Fibroblast of lung (primary cell): Measurements from ENCODE around the gene GNAZ.

ENCODE experiments used
- CTCF ChIP-seq, 2 donors: IDR thresholded peaks in 1 of 2; conservative IDR thresholded peaks in 1 of 2; 1 replicate in 1 of 2; 2 replicates in 1 of 2; pipeline ENCODE4 v1.5.1; 2011 to 2012; ENCODE audit warnings: low read length in 2 of 2, control low read depth in 1 of 2, inconsistent platforms in 1 of 2, low read depth in 1 of 2, mild to moderate bottlenecking in 1 of 2
- EZH2 ChIP-seq: IDR thresholded peaks from 2 replicates; pipeline ENCODE4 v1.5.1; 2012; ENCODE audit warnings: low read length, control low read depth, mild to moderate bottlenecking; ENCODE audit errors: missing control alignments

- TF ChIP-seq CTCF (conservative IDR thresholded peaks at IDR 0.05 in 1 of 2, IDR thresholded peaks at IDR 0.05 in 1 of 2; ENCODE audit: low read depth in 1 of 2, low read length in 2 of 2): no peak
- no peak for TF ChIP-seq EZH2
Observed at GRCh38 chr22:23113067-23113846, 42.9 kb downstream of the GNAZ start.
